Gastrocnemius medialis (tissue), 4 donors: ENCODE results near the gene ADAMTS15.

Experiments used
- CTCF ChIP-seq, 5 experiments: fragments of 450-650 bp in 3 of 5; fragments of 200-600 bp in 2 of 5; sonication (generic) in 2 of 5; IDR thresholded peaks in 4 of 5; conservative IDR thresholded peaks in 1 of 5; 1 replicate in 4 of 5; 2 replicates in 1 of 5; pipeline ENCODE4 v1.5.1; 2016 to 2019; ENCODE audit warnings: antibody characterized with exemption in 5 of 5, mild to moderate bottlenecking in 3 of 5, moderate library complexity in 3 of 5
- POLR2A ChIP-seq, 2 donors: fragments of 450-650 bp; IDR thresholded peaks; one replicate each; pipeline ENCODE4 v1.6.1; 2017; ENCODE audit warnings: antibody characterized with exemption in 2 of 2, mild to moderate bottlenecking in 2 of 2, moderate library complexity in 2 of 2

- TF ChIP-seq CTCF (IDR thresholded peaks at IDR 0.05 in 4 of 5, conservative IDR thresholded peaks at IDR 0.05 in 1 of 5) (no peak), POLR2A (IDR thresholded peaks at IDR 0.05) (no peak)
Measured at GRCh38 chr11:130424613-130425140, 23.8 kb upstream of the ADAMTS15 start.
